Muscle layer of duodenum (tissue), 2 donors: ENCODE data around the gene PRSS36.
A peak's percentile ranks its signal among the peaks of the same experiment; 100 is the strongest.

Experiments
- H3K27ac ChIP-seq: one replicate; pipeline ENCODE4 v1.7.0; 2013; ENCODE audit warnings: mild to moderate bottlenecking, low read length
- H3K27me3 ChIP-seq: one replicate; pipeline ENCODE4 v1.7.0; 2013; ENCODE audit warnings: low read depth, mild to moderate bottlenecking, control low read depth, low read length
- H3K36me3 ChIP-seq, 2 donors: one replicate each; pipeline ENCODE4 v1.7.0; 2013; ENCODE audit warnings: low read length in 2 of 2, control low read depth in 1 of 2, mild to moderate bottlenecking in 1 of 2; ENCODE audit not compliant: insufficient read depth in 2 of 2, control insufficient read depth in 1 of 2
- H3K4me1 ChIP-seq, 2 donors: one replicate each; pipeline ENCODE4 v1.7.0; 2013; ENCODE audit warnings: low read length in 2 of 2, mild to moderate bottlenecking in 2 of 2, control low read depth in 1 of 2, moderate library complexity in 1 of 2; ENCODE audit not compliant: insufficient read depth in 2 of 2, control insufficient read depth in 1 of 2
- H3K4me3 ChIP-seq, 2 donors: one replicate each; pipeline ENCODE4 v1.7.0; 2013; ENCODE audit warnings: low read length in 2 of 2, low read depth in 1 of 2, mild to moderate bottlenecking in 1 of 2
- H3K9me3 ChIP-seq, 2 donors: one replicate each; pipeline ENCODE4 v1.7.0; 2013; ENCODE audit warnings: low read length in 2 of 2, control low read depth in 1 of 2, mild to moderate bottlenecking in 1 of 2; ENCODE audit not compliant: control insufficient read depth in 1 of 2
- donor health status: healthy.

The PRSS36 gene

DNA sequence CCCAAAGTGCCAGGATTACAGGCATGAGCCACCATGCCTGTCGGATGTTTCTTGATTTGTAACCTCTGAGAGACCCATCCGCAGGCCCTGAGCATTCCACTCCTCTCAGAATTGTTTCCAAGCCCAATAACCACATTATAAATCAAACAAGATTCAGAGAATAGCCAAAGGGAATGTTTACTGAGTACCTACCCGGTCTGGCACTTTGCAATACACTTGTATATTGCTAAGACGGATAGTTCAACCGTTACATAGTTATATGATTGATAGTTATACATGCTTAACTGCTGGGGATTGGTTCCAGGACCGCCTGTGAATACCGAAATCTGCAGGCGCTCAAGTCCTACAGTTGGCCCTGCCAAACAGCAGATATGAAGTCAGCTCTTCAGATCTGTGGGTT lies 35.4 kb downstream of the PRSS36 start:
- peaks cover 8 to 13% of the 10 kb centered on the region in 2 donors for H3K4me1 ChIP-seq
- H3K9me3 ChIP-seq = no peaks in the 10 kb centered on the region
- H3K27ac ChIP-seq = no peak overlapping the region
- peaks cover 21 to 42% of the 10 kb centered on the region in 2 donors for H3K36me3 ChIP-seq
- H3K27me3 ChIP-seq = no peaks in the 10 kb centered on the region
- H3K4me3 ChIP-seq = no peak overlapping the region

DNA sequence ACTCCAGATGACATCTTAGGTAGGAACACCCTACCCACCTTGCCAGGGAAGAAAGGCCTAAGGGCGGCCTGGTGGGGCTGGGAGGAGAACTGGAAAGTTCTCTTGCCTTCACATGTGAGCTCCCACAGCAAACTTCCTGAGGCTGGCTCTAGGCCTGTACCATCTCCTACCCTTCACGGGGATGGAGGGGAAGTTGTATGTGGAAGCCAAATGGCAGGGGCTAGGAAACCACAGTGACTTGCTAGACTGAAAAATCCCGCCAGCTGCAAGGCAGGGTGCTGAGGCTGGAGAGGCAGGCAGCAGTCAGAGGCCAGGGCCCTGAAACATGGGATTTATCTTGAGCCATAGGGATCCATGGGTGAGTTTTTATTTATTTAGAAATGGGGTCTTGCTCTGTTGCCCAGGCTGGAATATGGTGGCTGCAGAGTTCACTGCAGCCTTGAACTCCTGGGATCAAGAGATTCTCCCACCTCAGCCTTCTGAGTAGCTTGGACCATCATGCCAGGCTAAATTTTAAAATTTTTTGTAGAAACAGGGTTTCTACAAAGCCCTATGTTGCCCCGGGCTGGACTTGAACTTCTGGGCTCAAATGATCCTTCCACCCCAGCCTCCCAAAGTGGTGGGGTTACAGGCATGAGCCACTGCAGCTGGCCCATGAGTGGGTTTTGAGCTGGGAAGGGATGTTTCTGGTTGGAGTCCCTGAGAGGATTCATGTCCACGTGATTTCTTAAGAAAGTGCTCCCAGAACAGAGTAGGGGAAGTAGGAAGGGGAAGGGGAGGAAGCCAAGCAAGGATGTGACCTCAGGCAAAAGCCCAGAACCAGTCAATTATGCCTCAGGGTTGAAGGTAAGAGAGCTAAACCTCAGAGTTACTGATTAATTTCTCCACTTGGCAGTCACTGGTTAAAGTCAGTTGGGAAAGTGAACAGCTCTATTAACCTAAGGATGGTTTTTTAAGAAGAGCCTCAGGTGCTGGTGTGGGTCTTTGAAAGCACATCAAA lies 36.4 kb downstream of the PRSS36 start:
- no peaks in the 10 kb centered on the region for H3K27me3 ChIP-seq
- H3K9me3 ChIP-seq = no peaks in the 10 kb centered on the region
- peaks cover 3 to 13% of the 10 kb centered on the region in 2 donors for H3K4me1 ChIP-seq
- no peak overlapping the region for H3K4me3 ChIP-seq
- H3K27ac ChIP-seq = peak overlapping the region; percentile 56
- peaks cover 21 to 44% of the 10 kb centered on the region in 2 donors for H3K36me3 ChIP-seq

GRCh38 chr16:31112711-31113110 lies 37.2 kb downstream of the PRSS36 start:
- H3K4me3 ChIP-seq = no peak overlapping the region
- H3K4me1 ChIP-seq = peaks cover 4 to 9% of the 10 kb centered on the region in 2 donors

GRCh38 chr16:31111881-31112466 lies 37.9 kb downstream of the PRSS36 start:
- H3K36me3 ChIP-seq = peaks cover 21 to 41% of the 10 kb centered on the region in 2 donors
- H3K4me1 ChIP-seq = peaks cover 4 to 9% of the 10 kb centered on the region in 2 donors
- H3K4me3 ChIP-seq = no peak overlapping the region
- H3K27ac ChIP-seq = no peak overlapping the region
- no peaks in the 10 kb centered on the region for H3K27me3 ChIP-seq
- H3K9me3 ChIP-seq = no peaks in the 10 kb centered on the region

More at GRCh38 chr16:31112711-31113110, 37.2 kb downstream of the PRSS36 start:
- Histone ChIP-seq H3K36me3 (peaks cover 21 to 41% of the 10 kb centered on the region in 2 donors), H3K9me3 (no peaks in the 10 kb centered on the region), H3K27me3 (no peaks in the 10 kb centered on the region), H3K27ac (no peak overlapping the region)

DNA sequence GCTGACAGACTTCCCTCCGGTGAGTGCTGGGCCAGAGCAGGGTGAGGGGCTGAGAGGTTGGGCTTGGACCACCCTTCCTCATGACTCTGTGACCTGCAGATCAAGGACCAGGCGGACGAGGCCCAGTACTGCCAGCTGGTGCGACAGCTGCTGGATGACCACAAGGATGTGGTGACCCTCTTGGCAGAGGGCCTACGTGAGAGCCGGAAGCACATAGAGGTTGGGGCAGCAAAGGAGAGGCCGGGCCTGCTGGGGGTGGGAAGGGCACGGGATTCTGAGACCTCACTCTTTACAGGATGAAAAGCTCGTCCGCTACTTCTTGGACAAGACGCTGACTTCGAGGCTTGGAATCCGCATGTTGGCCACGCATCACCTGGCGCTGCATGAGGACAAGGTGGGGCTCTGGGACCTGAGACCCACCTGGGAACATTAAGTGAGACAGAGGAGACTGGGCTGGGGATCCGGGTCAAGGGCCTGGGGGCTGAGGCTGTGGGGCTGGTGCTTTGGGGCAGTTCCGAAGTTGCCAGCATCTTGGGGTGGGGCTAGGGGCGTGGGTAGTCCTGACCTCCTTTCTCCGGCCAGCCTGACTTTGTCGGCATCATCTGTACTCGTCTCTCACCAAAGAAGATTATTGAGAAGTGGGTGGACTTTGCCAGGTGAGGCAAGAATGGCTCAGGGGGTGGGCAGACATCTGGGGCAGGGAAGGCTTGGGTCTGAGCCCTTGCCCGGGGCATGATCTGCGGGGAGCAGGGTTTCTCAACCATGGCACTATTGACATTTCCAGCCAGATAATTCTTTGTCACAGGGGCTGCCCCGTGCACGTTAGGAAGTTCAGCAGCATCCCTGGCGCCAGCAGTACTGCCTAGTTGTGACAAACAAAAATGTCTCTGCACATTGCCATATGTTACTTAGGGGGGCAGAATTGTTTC lies 39.5 kb downstream of the PRSS36 start:
- H3K27me3 ChIP-seq = no peaks in the 10 kb centered on the region
- H3K4me1 ChIP-seq = peaks cover 4 to 14% of the 10 kb centered on the region in 2 donors
- peaks cover 21 to 41% of the 10 kb centered on the region in 2 donors for H3K36me3 ChIP-seq
- no peak overlapping the region for H3K27ac ChIP-seq
- H3K4me3 ChIP-seq = no peak overlapping the region
- no peaks in the 10 kb centered on the region for H3K9me3 ChIP-seq

DNA sequence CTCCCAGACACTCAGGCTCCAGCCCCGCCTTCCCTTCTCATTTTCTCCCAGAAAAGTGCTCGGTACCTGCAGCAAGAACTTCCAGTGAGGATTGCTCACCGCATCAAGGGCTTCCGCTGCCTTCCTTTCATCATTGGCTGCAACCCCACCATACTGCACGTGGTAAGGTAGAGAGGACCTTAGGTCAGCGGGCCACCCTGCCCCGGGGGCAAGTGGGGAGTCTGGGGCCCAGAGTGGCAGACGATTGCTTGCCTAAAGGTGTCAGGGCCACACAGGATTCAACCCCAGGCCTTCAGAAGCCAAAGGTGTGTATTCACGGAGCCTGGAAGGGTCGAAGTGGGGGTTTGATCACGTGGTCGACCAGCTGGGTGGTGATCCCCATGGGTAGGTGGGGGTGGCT lies 40.2 kb downstream of the PRSS36 start:
- no peak overlapping the region for H3K27ac ChIP-seq
- no peaks in the 10 kb centered on the region for H3K9me3 ChIP-seq
- peak overlapping the region in 1 of 2 donors; percentile 93 for H3K4me3 ChIP-seq
- H3K4me1 ChIP-seq = peaks cover 4 to 14% of the 10 kb centered on the region in 2 donors
- H3K36me3 ChIP-seq = peaks cover 21 to 41% of the 10 kb centered on the region in 2 donors
- no peaks in the 10 kb centered on the region for H3K27me3 ChIP-seq

- Histone ChIP-seq H3K27me3 (no peaks in the 10 kb centered on the region), H3K36me3 (peaks cover 21 to 41% of the 10 kb centered on the region in 2 donors), H3K4me3 (peak overlapping the region; percentile 61 to 93), H3K9me3 (no peaks in the 10 kb centered on the region), H3K4me1 (peaks cover 4 to 14% of the 10 kb centered on the region in 2 donors), H3K27ac (peak overlapping the region; percentile 45)
Measured at GRCh38 chr16:31108794-31109558, 40.9 kb downstream of the PRSS36 start.

DNA sequence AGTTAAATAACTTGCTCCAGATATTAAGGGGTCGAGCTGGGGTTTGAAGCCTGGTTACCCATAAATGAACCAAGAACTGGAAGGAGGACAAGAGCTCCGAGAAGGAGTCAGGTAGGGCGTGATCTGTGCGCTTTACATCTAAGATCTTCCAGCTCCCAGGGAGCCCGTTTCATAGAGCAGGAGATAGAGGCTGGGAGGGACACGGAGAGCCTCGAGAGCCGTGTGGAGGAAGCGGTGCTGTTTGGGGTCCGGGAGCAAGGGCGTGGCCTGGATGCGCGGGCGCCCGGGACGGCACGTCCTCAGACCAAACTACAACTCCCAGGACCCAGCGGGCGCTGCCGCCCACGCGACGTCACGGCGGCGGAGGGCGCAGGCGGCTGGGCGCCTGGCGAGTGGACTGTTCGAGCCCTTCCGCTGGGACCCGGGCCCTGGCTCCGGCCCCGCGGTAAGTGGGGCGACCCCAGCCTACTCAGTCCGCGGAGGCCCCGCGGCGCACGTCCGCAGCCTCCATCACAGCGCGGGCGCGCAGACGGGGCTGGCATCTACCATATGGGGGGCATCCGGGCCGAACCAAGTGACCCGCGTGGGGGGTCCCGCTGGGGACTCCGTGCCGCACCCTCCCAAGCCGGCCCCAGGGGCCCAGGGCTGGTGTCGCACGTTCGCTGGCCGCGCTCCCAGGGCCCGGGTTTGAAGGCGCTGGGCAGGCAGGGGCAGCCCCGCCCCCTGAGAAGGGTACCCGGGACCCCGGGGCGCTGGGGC lies 41.7 kb downstream of the PRSS36 start, which contains the start of gene BCKDK:
BCKDK (plus strand) TSS at position 352 of the 759 bp plus-strand sequence. CDS start 838 bp downstream, outside the sequence.
- Histone ChIP-seq H3K27ac (peak within 1 kb of the TSS; percentile 45), H3K36me3 (peaks cover 21 to 40% of the 10 kb centered on the region in 2 donors), H3K27me3 (no peaks in the 10 kb centered on the region), H3K4me1 (peaks cover 4 to 14% of the 10 kb centered on the region in 2 donors), H3K4me3 (peak within 1 kb of the TSS; percentile 61 to 93), H3K9me3 (no peaks in the 10 kb centered on the region)

GRCh38 chr16:31107465-31107867 lies 42.4 kb downstream of the PRSS36 start:
- Histone ChIP-seq H3K9me3 (no peaks in the 10 kb centered on the region), H3K36me3 (peaks cover 20 to 32% of the 10 kb centered on the region in 2 donors), H3K4me3 (peak overlapping the region in 1 of 2 donors; percentile 61), H3K27me3 (no peaks in the 10 kb centered on the region), H3K27ac (peak overlapping the region; percentile 45), H3K4me1 (peaks cover 4 to 14% of the 10 kb centered on the region in 2 donors)
